HEK293T (cell line): ENCODE results near the gene CHD9NB.

Experiments
- CTBP1 ChIP-seq: fragments of 450-650 bp; IDR thresholded peaks from 2 replicates; pipeline ENCODE4 v1.6.1; 2016; ENCODE audit warnings: borderline replicate concordance
- FOXK2 ChIP-seq: fragments of 450-650 bp; IDR thresholded peaks from 2 replicates; pipeline ENCODE4 v1.6.1; 2016; ENCODE audit warnings: mild to moderate bottlenecking
- SP1 ChIP-seq: fragments of 450-650 bp; IDR thresholded peaks from 2 replicates; pipeline ENCODE4 v1.6.1; 2017
- TARDBP ChIP-seq: fragments of 450-650 bp; IDR thresholded peaks from 2 replicates; pipeline ENCODE4 v1.6.1; 2016

- TF ChIP-seq FOXK2 (no peak), SP1 (no peak), CTBP1 (no peak), TARDBP (no peak)
Measured at GRCh38 chr16:53082509-53082908, 29.8 kb upstream of the CHD9NB start.
